Central memory CD8-positive, alpha-beta T cell (primary cell): ENCODE data around the gene HNF1A.
A peak's percentile ranks its signal among the peaks of the same experiment; 100 is the strongest.

Source experiments
- ATAC-seq: fragments of 150-1000 bp; cut with Tn5 transposase; replicated peaks from 2 replicates; pipeline ENCODE4 v1.10.0; 2022; ENCODE audit warnings: mild to moderate bottlenecking, moderate FRiP score, moderate number of reproducible peaks; ENCODE audit not compliant: poor library complexity, severe bottlenecking; ENCODE audit errors: extremely low read depth
- DNase-seq, 2 donors: peaks; one replicate each; pipeline ENCODE4 v3.0.0; 2021; ENCODE audit warnings: low spot score in 2 of 2
- H3K27ac Mint-ChIP-seq: one replicate; pipeline ENCODE4 v1.8.0; 2022; ENCODE audit warnings: low read depth, mild to moderate bottlenecking, moderate library complexity, mixed read lengths
- H3K27me3 Mint-ChIP-seq: one replicate; pipeline ENCODE4 v1.8.0; 2022; ENCODE audit warnings: mixed read lengths
- H3K36me3 Mint-ChIP-seq: one replicate; pipeline ENCODE4 v1.8.0; 2022; ENCODE audit warnings: mild to moderate bottlenecking, moderate library complexity, mixed read lengths; ENCODE audit not compliant: insufficient read depth
- H3K4me1 Mint-ChIP-seq: one replicate; pipeline ENCODE4 v1.8.0; 2022; ENCODE audit warnings: mixed read lengths
- H3K4me3 Mint-ChIP-seq: one replicate; pipeline ENCODE4 v1.8.0; 2022; ENCODE audit warnings: mild to moderate bottlenecking, moderate library complexity, mixed read lengths
- H3K9me3 Mint-ChIP-seq: one replicate; pipeline ENCODE4 v1.8.0; 2022; ENCODE audit warnings: mixed read lengths

HNF1A gene

GRCh38 chr12:120998435-120998834, 20.1 kb downstream of the HNF1A start:
- H3K4me3 Mint-ChIP-seq: no peak overlapping the region
- no peaks in the 10 kb centered on the region for H3K4me1 Mint-ChIP-seq
- peaks cover 7% of the 10 kb centered on the region for H3K36me3 Mint-ChIP-seq
- no peak overlapping the region for H3K27ac Mint-ChIP-seq
- H3K27me3 Mint-ChIP-seq: no peaks in the 10 kb centered on the region
- peaks cover 5% of the 10 kb centered on the region for H3K9me3 Mint-ChIP-seq
- DNase-seq (no peak), ATAC-seq (no peak)

- DNase-seq: no peak
- Mint-ChIP-seq H3K9me3 (peaks cover 5% of the 10 kb centered on the region), H3K4me1 (no peaks in the 10 kb centered on the region), H3K36me3 (peaks cover 12% of the 10 kb centered on the region), H3K27me3 (no peaks in the 10 kb centered on the region), H3K27ac (no peak overlapping the region), H3K4me3 (no peak overlapping the region)
- ATAC-seq: no peak
Measured at GRCh38 chr12:120999191-121000120, 21.1 kb downstream of the HNF1A start.

GRCh38 chr12:121000530-121000929, 22.2 kb downstream of the HNF1A start:
- Mint-ChIP-seq H3K4me3 (no peak overlapping the region), H3K36me3 (peaks cover 17% of the 10 kb centered on the region), H3K27me3 (no peaks in the 10 kb centered on the region), H3K4me1 (peaks cover 6% of the 10 kb centered on the region), H3K27ac (no peak overlapping the region), H3K9me3 (no peaks in the 10 kb centered on the region)
- DNase-seq: no peak
- ATAC-seq: no peak

- H3K36me3 Mint-ChIP-seq: peaks cover 18% of the 10 kb centered on the region
- H3K4me1 Mint-ChIP-seq: peaks cover 8% of the 10 kb centered on the region
- no peak overlapping the region for H3K4me3 Mint-ChIP-seq
- H3K9me3 Mint-ChIP-seq: no peaks in the 10 kb centered on the region
- DNase-seq: no peak
- peak overlapping the region; percentile 38 for H3K27ac Mint-ChIP-seq
- ATAC-seq: no peak
- H3K27me3 Mint-ChIP-seq: no peaks in the 10 kb centered on the region
Measured at GRCh38 chr12:121001060-121001459, 22.7 kb downstream of the HNF1A start.

GRCh38 chr12:121001841-121002483, 23.6 kb downstream of the HNF1A start:
- Mint-ChIP-seq H3K36me3 (peaks cover 16% of the 10 kb centered on the region), H3K27me3 (no peaks in the 10 kb centered on the region), H3K9me3 (no peaks in the 10 kb centered on the region), H3K27ac (peak overlapping the region; percentile 38), H3K4me3 (no peak overlapping the region), H3K4me1 (peaks cover 8% of the 10 kb centered on the region)
- DNase-seq (no peak), ATAC-seq (no peak)

- DNase-seq (no peak), ATAC-seq (no peak)
- Mint-ChIP-seq H3K27ac (peak overlapping the region; percentile 6), H3K4me3 (no peak overlapping the region), H3K27me3 (no peaks in the 10 kb centered on the region), H3K9me3 (no peaks in the 10 kb centered on the region), H3K4me1 (peaks cover 8% of the 10 kb centered on the region), H3K36me3 (peaks cover 20% of the 10 kb centered on the region)
Measured at GRCh38 chr12:121003650-121004049, 25.3 kb downstream of the HNF1A start.

GRCh38 chr12:121004253-121004815, 26.0 kb downstream of the HNF1A start:
- Mint-ChIP-seq H3K9me3 (no peaks in the 10 kb centered on the region), H3K4me3 (no peak overlapping the region), H3K27ac (peak overlapping the region; percentile 91), H3K27me3 (no peaks in the 10 kb centered on the region), H3K4me1 (peaks cover 8% of the 10 kb centered on the region), H3K36me3 (peaks cover 20% of the 10 kb centered on the region)
- DNase-seq (no peak), ATAC-seq (no peak)

- Mint-ChIP-seq H3K36me3 (peaks cover 22% of the 10 kb centered on the region), H3K4me3 (no peak overlapping the region), H3K4me1 (peaks cover 8% of the 10 kb centered on the region), H3K27me3 (no peaks in the 10 kb centered on the region), H3K9me3 (no peaks in the 10 kb centered on the region), H3K27ac (peak overlapping the region; percentile 91)
- ATAC-seq (peak; percentile 67), DNase-seq (peak; percentile 26 to 44)
Measured at GRCh38 chr12:121005346-121005815, 27.0 kb downstream of the HNF1A start.

- ATAC-seq: no peak
- DNase-seq: no peak
- Mint-ChIP-seq H3K27me3 (no peaks in the 10 kb centered on the region), H3K27ac (no peak overlapping the region), H3K9me3 (no peaks in the 10 kb centered on the region), H3K36me3 (peaks cover 31% of the 10 kb centered on the region), H3K4me3 (no peak overlapping the region), H3K4me1 (peaks cover 8% of the 10 kb centered on the region)
Measured at GRCh38 chr12:121008347-121009098, 30.2 kb downstream of the HNF1A start.

GRCh38 chr12:121009741-121010140, 31.4 kb downstream of the HNF1A start:
- Mint-ChIP-seq H3K27ac (no peak overlapping the region), H3K9me3 (no peaks in the 10 kb centered on the region), H3K4me1 (peaks cover 11% of the 10 kb centered on the region), H3K4me3 (no peak overlapping the region), H3K27me3 (no peaks in the 10 kb centered on the region), H3K36me3 (peaks cover 26% of the 10 kb centered on the region)
- no peak for ATAC-seq
- DNase-seq: no peak

GRCh38 chr12:121010860-121011259, 32.5 kb downstream of the HNF1A start:
- Mint-ChIP-seq H3K27ac (no peak overlapping the region), H3K4me3 (no peak overlapping the region), H3K36me3 (peaks cover 21% of the 10 kb centered on the region), H3K27me3 (no peaks in the 10 kb centered on the region), H3K9me3 (no peaks in the 10 kb centered on the region), H3K4me1 (peaks cover 13% of the 10 kb centered on the region)
- ATAC-seq (no peak), DNase-seq (no peak)

GRCh38 chr12:121011820-121012219, 33.5 kb downstream of the HNF1A start:
- no peaks in the 10 kb centered on the region for H3K9me3 Mint-ChIP-seq
- H3K4me3 Mint-ChIP-seq: no peak overlapping the region
- no peak overlapping the region for H3K27ac Mint-ChIP-seq
- DNase-seq (no peak), ATAC-seq (no peak)
- no peaks in the 10 kb centered on the region for H3K27me3 Mint-ChIP-seq
- peaks cover 21% of the 10 kb centered on the region for H3K4me1 Mint-ChIP-seq
- H3K36me3 Mint-ChIP-seq: peaks cover 25% of the 10 kb centered on the region
